Non-pigmented ciliary epithelial cell (primary cell): ENCODE results near the gene DUOXA1.

Experiments
- DNase-seq: peaks from one replicate; pipeline ENCODE4 v3.0.0-alpha.2; 2010; ENCODE audit warnings: low read depth

The DUOXA1 gene, protein sequence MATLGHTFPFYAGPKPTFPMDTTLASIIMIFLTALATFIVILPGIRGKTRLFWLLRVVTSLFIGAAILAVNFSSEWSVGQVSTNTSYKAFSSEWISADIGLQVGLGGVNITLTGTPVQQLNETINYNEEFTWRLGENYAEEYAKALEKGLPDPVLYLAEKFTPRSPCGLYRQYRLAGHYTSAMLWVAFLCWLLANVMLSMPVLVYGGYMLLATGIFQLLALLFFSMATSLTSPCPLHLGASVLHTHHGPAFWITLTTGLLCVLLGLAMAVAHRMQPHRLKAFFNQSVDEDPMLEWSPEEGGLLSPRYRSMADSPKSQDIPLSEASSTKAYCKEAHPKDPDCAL

DNA sequence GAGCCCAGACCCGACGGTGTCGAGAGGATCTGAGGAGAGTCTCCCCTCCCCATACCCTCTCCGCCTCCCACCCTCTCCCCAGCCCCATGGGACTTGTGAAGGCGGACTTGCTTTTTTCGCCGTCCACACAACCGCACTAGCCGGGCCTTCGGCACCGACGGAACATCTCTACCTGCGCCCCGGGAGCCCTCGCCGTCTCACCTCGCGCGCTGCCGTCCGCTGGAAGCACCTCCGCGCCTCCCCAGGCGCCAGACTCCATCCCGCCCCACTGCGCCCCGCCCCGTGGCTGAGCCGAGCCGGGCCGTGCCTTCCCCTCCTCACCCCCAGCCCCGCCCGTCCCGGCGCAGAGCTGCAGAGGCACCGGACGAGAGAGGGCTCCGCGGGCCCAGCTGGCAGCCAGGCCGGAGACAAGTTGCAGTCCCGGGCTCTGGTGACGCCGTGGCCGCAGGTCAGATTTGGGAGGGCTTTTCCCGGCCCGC, at the start of gene DUOXA1, which contains the start of gene DUOX1:
DUOXA1 (minus strand) TSS at position 229 of the 479 bp plus-strand sequence. CDS start 6,865 bp downstream, outside the sequence.
DUOX1 (plus strand) TSS at position 344 of the 479 bp plus-strand sequence. CDS start 1,973 bp downstream, outside the sequence.
- no peak for DNase-seq

- no peak for DNase-seq
Observed at GRCh38 chr15:45177285-45177684, 47.6 kb upstream of the DUOXA1 start.

- no peak for DNase-seq
Observed at GRCh38 chr15:45174577-45174976, 44.9 kb upstream of the DUOXA1 start.

DNA sequence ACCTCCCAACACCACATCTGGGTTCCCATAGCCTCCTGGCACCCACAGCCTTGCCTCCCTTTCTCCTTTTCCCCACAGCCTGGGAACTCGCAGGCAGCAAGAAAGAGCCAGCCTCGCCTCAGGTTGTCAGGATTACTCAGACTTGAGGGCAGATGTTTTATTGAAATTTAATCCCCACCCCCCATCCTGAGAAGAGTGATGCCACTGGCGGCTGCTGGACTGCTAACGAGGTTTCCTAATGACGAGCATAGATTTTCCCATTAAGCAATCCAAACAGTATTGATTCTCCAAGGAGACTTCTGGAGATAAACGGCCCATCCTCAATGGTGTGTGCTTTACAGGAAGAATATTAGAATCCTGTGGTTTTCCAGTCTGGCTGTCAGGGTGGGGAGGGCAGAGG, 44.4 kb upstream of the DUOXA1 start:
- no peak for DNase-seq

DNA sequence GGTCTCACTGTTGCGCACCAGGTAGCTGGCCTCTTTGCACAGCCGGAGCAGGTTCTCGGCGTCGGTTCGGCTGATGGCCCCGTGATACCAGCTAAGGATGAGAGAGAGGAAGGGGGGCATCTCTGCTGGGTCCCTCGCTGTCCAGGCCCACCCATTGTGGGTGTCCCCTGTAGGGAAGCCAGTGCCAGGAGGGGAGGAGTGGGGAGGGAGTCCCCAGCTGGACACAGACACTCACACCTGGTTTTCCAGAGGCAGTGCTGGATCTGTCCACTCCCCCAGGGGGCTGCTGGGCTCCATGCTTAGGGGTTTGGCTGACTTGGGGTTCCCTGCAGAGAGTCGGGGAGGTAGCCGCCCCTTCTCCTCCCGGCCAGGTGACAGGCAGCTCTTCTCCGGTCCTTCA, 42.2 kb upstream of the DUOXA1 start:
- no peak for DNase-seq

DNA sequence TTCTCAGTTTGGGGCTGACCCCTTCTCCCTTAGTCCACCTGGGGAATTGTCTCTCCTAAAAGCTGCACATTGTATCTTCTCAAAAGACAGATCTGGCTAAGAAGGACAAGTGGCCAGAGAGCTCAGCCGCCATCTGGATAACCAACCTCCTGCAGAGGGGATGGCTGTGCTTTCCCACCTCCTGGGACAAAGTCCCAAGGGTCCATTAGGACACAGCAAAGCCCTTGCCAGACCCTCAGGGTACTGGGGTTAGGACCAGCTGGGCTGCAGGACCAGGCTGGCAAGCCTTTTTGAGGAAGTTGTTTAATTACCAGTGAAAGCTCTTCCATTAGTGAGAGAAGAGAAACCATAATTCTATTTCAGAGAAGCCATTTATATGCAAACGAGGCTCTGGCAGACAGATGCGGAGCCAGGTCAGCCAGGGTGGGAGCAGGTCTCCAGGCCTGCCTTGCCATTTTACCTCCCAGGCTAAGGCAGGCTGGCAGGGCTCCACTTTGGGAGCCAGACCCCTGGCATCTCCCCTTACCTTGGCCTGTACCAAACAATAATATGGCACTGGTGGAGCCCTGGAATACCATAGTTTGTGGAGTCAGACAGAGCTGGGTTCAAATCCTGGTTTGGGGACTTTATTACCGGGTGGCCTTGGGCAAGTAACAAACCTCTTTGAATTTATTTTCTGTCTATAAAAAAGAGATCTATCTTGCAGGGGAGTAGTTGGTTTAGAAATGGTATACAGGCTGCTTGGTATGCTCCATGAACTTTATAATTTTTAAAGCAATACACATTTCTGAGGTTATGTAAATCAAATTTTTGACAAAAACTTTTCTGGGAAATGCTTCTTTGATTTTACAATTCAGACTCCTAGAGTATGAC, 40.2 kb upstream of the DUOXA1 start:
- no peak for DNase-seq

DNA sequence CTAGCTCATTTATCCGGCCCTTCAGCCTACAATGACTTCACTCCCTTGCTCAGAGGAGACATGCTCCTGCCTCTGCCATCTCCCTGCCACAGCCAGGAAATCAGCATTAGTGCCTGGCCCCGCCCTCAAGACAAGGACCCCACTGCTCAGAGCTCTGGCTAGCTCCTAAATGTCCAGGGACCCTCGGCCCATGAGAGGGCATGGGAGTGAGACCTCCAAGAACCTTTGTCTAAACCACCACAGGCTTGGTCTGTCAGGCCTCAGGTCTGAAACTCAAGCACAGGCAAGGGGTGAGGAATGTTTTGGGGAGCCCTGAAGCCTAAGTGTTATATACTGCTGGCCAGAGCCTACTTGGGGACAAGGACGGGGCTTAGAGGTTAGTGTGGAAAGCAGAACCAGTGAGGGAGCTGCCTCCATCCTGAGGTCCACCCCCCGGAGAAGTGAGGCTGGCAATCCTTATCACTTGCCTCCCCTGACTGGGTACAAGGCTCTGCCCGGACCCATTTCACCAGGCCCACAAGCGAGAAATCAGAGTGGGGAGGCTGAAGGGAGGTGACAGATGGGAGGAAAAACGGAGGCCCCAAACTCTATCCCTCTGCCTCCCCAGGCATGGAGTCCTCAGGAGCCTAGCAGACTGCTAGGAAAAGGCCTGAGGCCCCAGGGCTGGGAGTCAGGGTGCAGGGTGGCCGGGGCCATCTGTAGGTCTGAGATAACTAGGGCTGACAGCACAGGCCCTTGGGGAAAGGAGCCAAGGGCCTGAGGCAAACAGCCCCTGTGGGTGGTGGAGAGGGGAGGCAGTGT, 39.3 kb upstream of the DUOXA1 start:
- no peak for DNase-seq

- DNase-seq, result no peak
Observed at GRCh38 chr15:45168286-45168685, 38.6 kb upstream of the DUOXA1 start.

DNA sequence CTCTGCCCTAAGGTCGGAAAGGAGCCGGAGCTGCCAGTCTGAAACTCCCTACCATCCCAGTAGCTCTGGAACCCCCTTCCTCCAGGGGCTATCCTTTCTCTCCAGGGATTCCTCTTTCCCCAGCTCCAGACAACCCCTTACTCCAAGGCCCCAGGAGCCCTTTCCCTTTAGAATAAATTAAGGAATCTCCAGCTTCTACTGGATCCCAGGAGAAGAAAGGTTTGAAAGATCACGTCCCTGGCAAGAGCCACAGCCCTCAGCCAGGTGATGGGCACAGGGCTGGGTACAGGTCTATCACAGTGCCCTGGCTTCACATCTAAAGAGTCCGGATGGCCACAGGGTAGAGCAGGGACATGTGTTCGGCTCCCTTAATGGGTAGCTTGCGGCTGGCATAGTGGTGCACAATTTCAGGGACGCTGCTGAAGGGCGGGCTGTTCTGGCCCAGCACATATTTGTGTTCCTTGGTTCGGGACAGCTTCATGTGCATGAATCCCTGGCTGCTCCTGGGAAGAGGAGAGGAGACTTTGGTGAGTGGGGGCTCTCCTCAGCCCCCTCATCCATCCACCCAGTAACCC, 38.0 kb upstream of the DUOXA1 start:
- DNase-seq, result no peak

DNA sequence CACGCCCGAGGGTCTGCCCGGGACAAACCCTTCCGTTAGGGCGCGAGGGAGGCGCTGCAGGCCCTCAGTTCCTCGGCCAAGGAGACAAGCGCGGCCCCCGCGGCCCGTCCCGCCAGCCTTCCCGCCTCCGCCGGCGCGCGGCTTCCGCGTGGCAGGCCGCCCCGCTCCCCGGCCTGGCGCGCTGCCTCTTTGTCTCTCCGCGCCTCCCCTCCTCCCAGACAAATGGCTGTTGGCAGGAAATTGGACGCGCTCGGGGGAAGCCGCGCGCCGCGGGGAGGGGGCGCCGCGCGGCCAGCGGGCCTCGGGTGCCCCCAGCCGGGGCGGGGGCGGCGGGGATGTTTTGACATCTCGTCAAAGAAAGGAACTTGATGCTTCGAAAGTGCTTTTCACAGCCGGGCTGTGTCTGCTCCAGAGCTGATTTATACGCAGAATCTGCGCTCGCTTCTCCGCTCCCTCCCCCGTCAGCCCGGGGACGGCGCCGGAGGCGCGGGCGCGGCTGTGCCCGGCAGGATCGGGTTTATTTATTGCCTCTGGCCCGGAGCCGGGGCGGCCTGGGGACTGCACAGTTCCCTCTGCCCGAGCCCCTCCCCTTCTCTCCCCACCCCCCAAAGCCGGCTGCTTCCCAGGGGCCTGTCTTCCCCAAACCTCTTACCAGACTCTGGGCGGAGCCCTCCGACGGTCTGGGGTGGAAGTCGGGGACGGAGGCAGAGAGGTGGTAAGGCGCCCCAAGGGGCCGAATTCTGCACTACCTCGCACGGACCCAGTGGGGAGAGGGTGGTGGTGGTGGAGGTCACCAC, 37.4 kb upstream of the DUOXA1 start:
- DNase-seq, result peak; percentile 49

GRCh38 chr15:45165536-45165935, 35.9 kb upstream of the DUOXA1 start:
- no peak for DNase-seq

DNA sequence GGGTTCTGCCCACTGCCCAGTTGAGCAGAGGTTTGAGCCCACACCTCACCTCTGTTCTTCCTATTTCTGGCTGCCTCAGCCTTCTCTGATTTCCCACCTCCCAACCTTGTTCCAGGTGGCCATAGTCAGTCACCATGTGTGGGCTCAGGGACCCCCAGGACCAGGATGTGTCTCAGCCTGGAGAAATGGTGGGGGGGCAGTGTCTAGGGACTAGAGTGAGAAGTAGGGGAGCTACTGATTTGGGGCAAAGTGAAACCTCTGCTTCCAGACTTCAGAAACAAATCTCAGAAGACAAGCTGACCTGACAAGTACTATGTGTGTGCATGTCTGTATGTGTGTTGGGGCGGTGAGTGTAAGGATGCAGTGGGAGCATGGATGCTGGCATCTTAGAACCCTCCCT, 35.2 kb upstream of the DUOXA1 start:
- no peak for DNase-seq

DNA sequence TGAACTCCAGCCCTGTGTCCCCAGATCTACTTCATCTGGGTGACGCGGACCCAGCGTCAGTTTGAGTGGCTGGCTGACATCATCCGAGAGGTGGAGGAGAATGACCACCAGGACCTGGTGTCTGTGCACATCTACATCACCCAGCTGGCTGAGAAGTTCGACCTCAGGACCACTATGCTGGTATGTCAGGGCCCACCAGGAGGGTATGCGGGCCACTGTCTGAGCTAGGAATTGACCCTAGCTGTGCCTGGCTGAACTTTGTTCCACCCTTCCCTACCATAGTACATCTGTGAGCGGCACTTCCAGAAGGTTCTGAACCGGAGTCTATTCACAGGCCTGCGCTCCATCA, 33.8 kb upstream of the DUOXA1 start:
- no peak for DNase-seq

DNA sequence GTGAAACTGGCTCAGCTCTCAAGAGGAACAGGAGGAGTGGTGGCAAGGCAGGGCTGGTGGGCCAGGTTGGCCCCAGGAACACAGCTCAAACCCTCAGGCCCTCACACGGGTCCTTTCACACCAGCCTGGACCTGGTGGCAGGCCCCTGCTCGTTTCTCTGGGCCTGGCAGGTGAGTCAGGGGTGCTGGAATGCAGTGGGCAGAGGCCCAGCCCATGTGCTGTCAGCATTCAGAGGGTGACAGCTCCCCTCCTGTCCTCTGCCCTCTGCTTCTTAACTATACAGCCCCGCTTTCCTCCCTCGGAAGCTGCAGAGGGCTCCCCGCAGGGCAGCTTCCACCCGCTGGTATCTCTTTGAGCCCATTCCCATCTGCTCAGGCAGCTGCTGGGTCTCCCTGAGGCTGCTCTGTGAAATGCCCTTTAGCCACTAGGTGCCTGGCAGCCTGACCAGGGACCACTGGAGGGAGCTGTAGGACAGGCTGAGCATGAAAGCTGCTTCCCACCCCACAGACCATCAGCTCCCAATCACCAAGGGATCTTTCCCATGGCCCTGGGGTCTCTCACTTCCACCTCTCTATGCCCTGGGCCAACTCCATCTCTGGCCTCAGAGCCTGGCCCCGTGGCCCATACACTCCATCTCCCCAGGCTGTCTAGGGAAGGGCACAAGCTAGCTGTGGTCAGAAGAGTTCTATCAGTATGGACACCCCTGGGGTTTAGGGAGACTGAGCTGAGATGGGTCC, 33.3 kb upstream of the DUOXA1 start:
- DNase-seq, result peak; percentile 47

DNA sequence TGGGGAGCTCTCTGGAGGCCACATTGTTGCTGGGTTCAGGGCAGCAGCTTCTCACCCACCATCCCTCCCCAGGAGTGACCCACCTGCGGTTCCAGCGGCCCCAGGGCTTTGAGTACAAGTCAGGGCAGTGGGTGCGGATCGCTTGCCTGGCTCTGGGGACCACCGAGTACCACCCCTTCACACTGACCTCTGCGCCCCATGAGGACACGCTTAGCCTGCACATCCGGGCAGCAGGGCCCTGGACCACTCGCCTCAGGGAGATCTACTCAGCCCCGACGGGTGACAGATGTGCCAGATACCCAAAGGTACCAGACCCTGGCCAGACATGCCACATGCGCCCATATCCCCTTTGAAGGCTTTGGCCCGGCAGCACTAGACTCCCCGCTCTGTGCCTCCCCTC, 32.0 kb upstream of the DUOXA1 start:
- DNase-seq, result no peak

DNA sequence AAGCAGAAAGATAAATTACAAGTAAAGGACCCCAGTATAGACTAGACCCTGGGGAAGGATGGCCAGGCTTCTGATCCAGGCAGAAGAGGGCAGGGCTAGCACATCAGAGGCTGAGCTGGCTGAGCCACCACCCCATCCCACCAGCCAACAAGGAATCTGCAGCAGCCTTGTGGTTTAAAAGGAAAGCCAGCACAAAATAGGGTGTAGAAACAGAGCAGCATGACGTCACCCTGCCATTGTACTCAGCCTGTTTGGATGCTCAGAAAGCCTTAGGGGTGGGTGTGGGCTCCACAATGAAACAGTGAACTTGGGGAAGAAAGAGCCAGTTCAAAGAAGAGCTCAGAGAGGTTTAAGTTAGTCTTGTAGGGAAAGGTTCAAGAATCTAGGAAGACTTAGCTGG, 28.3 kb upstream of the DUOXA1 start:
- DNase-seq, result peak; percentile 43

- no peak for DNase-seq
Observed at GRCh38 chr15:45156744-45157455, 27.2 kb upstream of the DUOXA1 start.

GRCh38 chr15:45155739-45156138, 26.1 kb upstream of the DUOXA1 start:
- DNase-seq, result no peak

DNA sequence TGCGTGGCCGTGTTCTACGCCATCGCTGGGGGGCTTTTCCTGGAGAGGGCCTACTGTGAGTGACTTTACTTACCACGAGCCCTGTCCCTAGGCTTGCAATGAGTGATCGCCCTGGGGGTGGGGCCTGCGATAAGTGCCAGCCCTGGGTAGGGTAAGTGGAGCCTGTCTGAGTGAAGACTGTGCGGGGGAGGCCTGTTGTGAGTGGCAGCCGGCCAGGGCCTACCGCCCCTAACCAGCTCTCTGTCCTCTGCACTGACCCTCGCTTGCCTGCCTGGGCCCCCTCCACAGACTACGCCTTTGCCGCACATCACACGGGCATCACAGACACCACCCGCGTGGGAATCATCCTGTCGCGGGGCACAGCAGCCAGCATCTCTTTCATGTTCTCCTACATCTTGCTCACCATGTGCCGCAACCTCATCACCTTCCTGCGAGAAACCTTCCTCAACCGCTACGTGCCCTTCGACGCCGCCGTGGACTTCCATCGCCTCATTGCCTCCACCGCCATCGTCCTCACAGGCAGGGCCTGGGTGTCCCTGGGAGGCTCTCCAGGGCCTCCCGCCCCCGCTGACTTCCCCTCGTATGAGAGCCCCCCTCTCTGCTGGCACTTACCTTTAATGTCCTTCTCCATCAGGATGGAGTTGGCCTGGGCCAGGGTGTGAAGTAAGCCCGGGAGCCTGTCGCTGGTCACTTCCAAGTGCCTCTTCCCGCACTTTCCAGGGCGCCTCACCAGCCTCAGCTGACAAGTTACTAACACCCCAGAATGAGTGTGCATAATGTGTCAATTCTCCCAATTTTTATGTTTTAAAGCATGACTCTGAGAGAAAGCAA, 22.5 kb upstream of the DUOXA1 start:
- DNase-seq, result no peak
